Ishikawa (cell line): ENCODE measurements around the gene TRAF1.
A peak's percentile ranks its signal among the peaks of the same experiment; 100 is the strongest.

Experiments
- CEBPB ChIP-seq: IDR thresholded peaks from 2 replicates; pipeline ENCODE4 v1.6.1; 2012
- CREB1 ChIP-seq: IDR thresholded peaks from 2 replicates; pipeline ENCODE4 v1.6.1; 2012; ENCODE audit warnings: low read depth
- EGR1 ChIP-seq: IDR thresholded peaks from 2 replicates; pipeline ENCODE4 v1.6.1; 2012
- EP300 ChIP-seq: IDR thresholded peaks from 2 replicates; pipeline ENCODE4 v1.6.1; 2012; ENCODE audit warnings: borderline replicate concordance
- FOXM1 ChIP-seq: IDR thresholded peaks from 2 replicates; pipeline ENCODE4 v1.6.1; 2012; ENCODE audit warnings: low read depth, borderline replicate concordance
- NFIC ChIP-seq: IDR thresholded peaks from 2 replicates; pipeline ENCODE4 v1.6.1; 2012
- RAD21 ChIP-seq: IDR thresholded peaks from 2 replicates; pipeline ENCODE4 v1.6.1; 2012; ENCODE audit warnings: low read depth
- TAF1 ChIP-seq: IDR thresholded peaks from 2 replicates; pipeline ENCODE4 v1.6.1; 2012; ENCODE audit warnings: low read depth, mild to moderate bottlenecking
- TCF12 ChIP-seq: IDR thresholded peaks from 2 replicates; pipeline ENCODE4 v1.6.1; 2012; ENCODE audit warnings: low read depth
- TEAD4 ChIP-seq: IDR thresholded peaks from 2 replicates; pipeline ENCODE4 v1.6.1; 2012
- YY1 ChIP-seq: IDR thresholded peaks from 2 replicates; pipeline ENCODE4 v1.6.1; 2012; ENCODE audit warnings: low read depth
- ZBTB7A ChIP-seq: IDR thresholded peaks from 2 replicates; pipeline ENCODE4 v1.6.1; 2012; ENCODE audit warnings: low read depth
- TF ChIP-seq, protein P1 (sequence below): IDR thresholded peaks from 2 replicates; pipeline ENCODE4 v1.6.1; 2012
- TF ChIP-seq, protein P2 (sequence below): IDR thresholded peaks from 2 replicates; pipeline ENCODE4 v1.6.1; 2012; ENCODE audit warnings: low read depth, mild to moderate bottlenecking
- TF ChIP-seq, protein P3 (sequence below): IDR thresholded peaks from 2 replicates; pipeline ENCODE4 v1.6.1; 2012

Gene TRAF1

DNA sequence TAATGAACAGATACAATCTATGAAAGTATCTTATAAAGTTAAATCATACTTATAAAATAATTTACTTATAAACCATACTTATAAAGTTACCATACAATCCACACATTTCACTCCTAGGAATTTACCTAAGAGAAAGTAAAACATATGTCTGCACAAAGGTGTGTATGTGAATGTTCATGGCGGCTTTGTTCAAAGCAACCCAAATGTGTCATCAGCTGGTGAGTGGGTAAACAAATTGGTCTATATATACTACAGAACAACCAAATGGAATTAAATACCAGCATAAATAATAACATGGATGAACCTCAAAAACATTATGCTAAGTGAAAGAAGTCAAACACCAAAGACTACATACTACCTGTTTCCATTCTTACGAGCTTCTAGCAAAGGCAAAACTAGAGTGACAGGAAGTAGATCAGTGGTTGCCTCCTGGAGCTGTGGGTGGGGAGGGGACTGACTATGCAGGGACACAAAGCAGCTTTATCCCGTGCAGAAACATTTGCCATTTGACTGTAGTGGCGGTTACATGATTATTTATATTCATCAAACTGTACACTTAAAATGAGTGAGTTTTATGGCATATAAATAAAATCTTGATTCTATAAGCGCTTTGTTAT is 10.6 kb downstream of the TRAF1 start:
- TF ChIP-seq, protein P1, sequence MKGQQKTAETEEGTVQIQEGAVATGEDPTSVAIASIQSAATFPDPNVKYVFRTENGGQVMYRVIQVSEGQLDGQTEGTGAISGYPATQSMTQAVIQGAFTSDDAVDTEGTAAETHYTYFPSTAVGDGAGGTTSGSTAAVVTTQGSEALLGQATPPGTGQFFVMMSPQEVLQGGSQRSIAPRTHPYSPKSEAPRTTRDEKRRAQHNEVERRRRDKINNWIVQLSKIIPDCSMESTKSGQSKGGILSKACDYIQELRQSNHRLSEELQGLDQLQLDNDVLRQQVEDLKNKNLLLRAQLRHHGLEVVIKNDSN, result no peak
- TF ChIP-seq, protein P2, sequence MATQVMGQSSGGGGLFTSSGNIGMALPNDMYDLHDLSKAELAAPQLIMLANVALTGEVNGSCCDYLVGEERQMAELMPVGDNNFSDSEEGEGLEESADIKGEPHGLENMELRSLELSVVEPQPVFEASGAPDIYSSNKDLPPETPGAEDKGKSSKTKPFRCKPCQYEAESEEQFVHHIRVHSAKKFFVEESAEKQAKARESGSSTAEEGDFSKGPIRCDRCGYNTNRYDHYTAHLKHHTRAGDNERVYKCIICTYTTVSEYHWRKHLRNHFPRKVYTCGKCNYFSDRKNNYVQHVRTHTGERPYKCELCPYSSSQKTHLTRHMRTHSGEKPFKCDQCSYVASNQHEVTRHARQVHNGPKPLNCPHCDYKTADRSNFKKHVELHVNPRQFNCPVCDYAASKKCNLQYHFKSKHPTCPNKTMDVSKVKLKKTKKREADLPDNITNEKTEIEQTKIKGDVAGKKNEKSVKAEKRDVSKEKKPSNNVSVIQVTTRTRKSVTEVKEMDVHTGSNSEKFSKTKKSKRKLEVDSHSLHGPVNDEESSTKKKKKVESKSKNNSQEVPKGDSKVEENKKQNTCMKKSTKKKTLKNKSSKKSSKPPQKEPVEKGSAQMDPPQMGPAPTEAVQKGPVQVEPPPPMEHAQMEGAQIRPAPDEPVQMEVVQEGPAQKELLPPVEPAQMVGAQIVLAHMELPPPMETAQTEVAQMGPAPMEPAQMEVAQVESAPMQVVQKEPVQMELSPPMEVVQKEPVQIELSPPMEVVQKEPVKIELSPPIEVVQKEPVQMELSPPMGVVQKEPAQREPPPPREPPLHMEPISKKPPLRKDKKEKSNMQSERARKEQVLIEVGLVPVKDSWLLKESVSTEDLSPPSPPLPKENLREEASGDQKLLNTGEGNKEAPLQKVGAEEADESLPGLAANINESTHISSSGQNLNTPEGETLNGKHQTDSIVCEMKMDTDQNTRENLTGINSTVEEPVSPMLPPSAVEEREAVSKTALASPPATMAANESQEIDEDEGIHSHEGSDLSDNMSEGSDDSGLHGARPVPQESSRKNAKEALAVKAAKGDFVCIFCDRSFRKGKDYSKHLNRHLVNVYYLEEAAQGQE, result no peak
- TF ChIP-seq YY1 (no peak), EP300 (no peak), RAD21 (no peak), ZBTB7A (no peak), EGR1 (no peak), TEAD4 (no peak), CREB1 (no peak)

DNA sequence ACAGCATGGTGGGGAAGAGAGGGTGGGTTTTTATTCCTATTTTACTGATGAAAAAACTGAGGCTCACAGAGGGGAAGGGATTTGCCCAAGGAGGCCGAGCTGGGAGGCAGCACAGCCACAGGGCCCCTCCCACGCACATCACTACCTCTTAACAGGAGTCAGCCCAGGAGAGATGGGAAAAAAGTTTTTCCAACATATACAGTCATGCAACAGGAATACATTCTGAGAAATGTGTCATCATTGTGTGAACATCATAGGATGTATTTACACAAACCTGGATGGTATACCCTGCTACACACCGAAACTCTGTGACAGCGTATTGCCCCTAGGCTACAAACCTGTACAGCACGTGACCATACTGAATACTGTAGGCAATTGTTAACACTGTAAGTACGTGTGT is 11.6 kb downstream of the TRAF1 start:
- TF ChIP-seq, protein P3, sequence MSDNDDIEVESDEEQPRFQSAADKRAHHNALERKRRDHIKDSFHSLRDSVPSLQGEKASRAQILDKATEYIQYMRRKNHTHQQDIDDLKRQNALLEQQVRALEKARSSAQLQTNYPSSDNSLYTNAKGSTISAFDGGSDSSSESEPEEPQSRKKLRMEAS, result no peak
- no peak for TF ChIP-seq CREB1
- TF ChIP-seq TCF12, result no peak
- TF ChIP-seq TEAD4, result no peak
- TF ChIP-seq EGR1, result no peak
- TF ChIP-seq FOXM1, result no peak
- TF ChIP-seq, protein P2, result no peak
- TF ChIP-seq YY1, result no peak
- TF ChIP-seq ZBTB7A, result no peak
- no peak for TF ChIP-seq EP300
- TF ChIP-seq NFIC, result no peak
- TF ChIP-seq RAD21, result no peak
- no peak for TF ChIP-seq TAF1
- TF ChIP-seq, protein P1, result no peak
- no peak for TF ChIP-seq CEBPB

DNA sequence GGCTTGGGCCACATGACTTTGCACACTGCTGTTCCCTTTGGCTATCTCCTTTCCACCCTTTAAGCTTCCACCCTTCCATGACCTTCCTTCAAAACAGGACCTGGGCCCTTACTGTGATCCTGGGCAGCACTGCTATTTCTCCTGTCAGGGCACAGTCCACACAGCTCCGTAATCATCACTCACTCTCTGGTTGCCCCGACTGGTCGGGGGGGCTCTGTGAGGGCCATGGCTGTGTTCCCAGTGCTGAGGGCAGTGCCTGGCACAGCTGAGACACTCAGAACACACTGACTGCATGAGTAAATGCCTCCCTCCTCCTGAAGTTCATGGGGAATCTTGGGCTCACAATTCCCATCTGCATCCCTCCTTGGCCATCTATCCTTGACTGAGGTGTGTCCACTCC is 12.2 kb downstream of the TRAF1 start:
- no peak for TF ChIP-seq EP300
- no peak for TF ChIP-seq CEBPB

DNA sequence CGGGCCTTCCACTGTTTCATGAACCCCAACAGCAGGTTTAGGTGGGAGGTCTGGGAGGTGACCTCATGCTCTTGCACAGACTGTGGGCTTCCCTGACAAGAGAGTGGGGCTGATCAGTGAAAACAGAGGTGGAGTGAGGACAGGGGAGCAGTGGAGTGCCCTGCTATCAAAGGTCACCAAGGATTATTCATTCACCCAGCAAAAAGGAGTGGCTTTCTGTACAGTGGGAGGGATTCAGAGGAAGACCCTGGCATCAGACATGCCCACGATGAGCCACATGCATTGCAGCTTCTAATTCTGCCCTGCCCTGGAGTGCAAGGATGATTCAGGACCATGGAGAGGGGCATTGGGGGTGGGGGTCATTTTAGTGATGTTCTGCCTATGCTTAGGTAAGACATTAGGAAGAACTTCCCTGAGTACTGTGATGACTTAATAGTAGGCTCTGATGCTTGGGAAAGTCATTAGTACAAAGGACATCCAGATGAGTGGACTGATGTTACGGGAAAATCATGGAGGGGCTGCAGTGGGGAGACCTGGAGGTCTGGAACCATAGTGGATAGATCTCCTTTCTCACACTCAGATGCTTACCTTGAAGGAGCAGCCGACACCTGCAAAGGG is 12.8 kb downstream of the TRAF1 start:
- TF ChIP-seq TEAD4, result no peak
- TF ChIP-seq, protein P2, result peak; percentile 93
- TF ChIP-seq YY1, result no peak
- TF ChIP-seq, protein P1, result no peak
- TF ChIP-seq RAD21, result no peak
- TF ChIP-seq CEBPB, result no peak
